Measurements from ENCODE around the gene SLC9A5.
A peak's percentile ranks its signal among the peaks of the same experiment; 100 is the strongest.

Gene SLC9A5

GRCh38 chr16:67256701-67257230, 8.0 kb downstream of the SLC9A5 start:
- peak; percentile 52 for DNase-seq (ENCODE audit: low spot score)

- peak; percentile 44 for DNase-seq (ENCODE audit: low spot score)
Measured at GRCh38 chr16:67257486-67258160, 8.8 kb downstream of the SLC9A5 start.

GRCh38 chr16:67258161-67258835, 9.5 kb downstream of the SLC9A5 start:
- DNase-seq (ENCODE audit: low spot score), result peak; percentile 44

GRCh38 chr16:67259705-67260104, 10.9 kb downstream of the SLC9A5 start:
- DNase-seq (ENCODE audit: low spot score), result no peak

- peak; percentile 58 for DNase-seq (ENCODE audit: low spot score)
Measured at GRCh38 chr16:67260426-67261063, 11.8 kb downstream of the SLC9A5 start.

- no peak for DNase-seq (ENCODE audit: low spot score)
Measured at GRCh38 chr16:67263201-67263600, 14.4 kb downstream of the SLC9A5 start.

GRCh38 chr16:67264277-67264676, 15.5 kb downstream of the SLC9A5 start:
- no peak for DNase-seq (ENCODE audit: low spot score)

GRCh38 chr16:67264866-67265265, 16.1 kb downstream of the SLC9A5 start:
- DNase-seq (ENCODE audit: low spot score), result no peak

GRCh38 chr16:67265834-67266233, 17.1 kb downstream of the SLC9A5 start:
- peak; percentile 46 for DNase-seq (ENCODE audit: low spot score)

GRCh38 chr16:67268136-67268579, 19.4 kb downstream of the SLC9A5 start:
- DNase-seq (ENCODE audit: low spot score), result no peak

GRCh38 chr16:67269766-67270165, 21.0 kb downstream of the SLC9A5 start:
- no peak for DNase-seq (ENCODE audit: low spot score)

- no peak for DNase-seq (ENCODE audit: low spot score)
Measured at GRCh38 chr16:67270931-67271338, 22.2 kb downstream of the SLC9A5 start.

- DNase-seq (ENCODE audit: low spot score), result no peak
Measured at GRCh38 chr16:67271446-67271845, 22.7 kb downstream of the SLC9A5 start.

- DNase-seq (ENCODE audit: low spot score), result no peak
Measured at GRCh38 chr16:67275321-67275720, 26.5 kb downstream of the SLC9A5 start.

- DNase-seq (ENCODE audit: low spot score), result no peak
Measured at GRCh38 chr16:67277294-67277998, 28.7 kb downstream of the SLC9A5 start.

GRCh38 chr16:67277999-67278772, 29.4 kb downstream of the SLC9A5 start:
- DNase-seq (ENCODE audit: low spot score), result no peak

- no peak for DNase-seq (ENCODE audit: low spot score)
Measured at GRCh38 chr16:67278773-67279295, 30.1 kb downstream of the SLC9A5 start.

- peak; percentile 86 for DNase-seq (ENCODE audit: low spot score)
Measured at GRCh38 chr16:67279296-67280089, 30.7 kb downstream of the SLC9A5 start, which contains the start of gene PLEKHG4. PLEKHG4 (plus strand) TSS chr16:67279532; CDS start chr16:67280045, 513 bp downstream.

- DNase-seq (ENCODE audit: low spot score), result no peak
Measured at GRCh38 chr16:67280090-67281015, 31.6 kb downstream of the SLC9A5 start.

All from left forelimb (tissue), 1 donor.